SK-N-SH (cell line): ENCODE data around the gene CHRND. TPM values are rescaled to one million over a fixed set of nuclear protein-coding genes. Genes with fewer than 3 reads are reported as not detected.

ENCODE experiments used
- CTCF ChIA-PET: fragments of 300-600, 350-600 bp; formaldehyde crosslinking; extraction: SDS; loops from one replicate; lab custom pipeline; 2021; lab: Yijun Ruan, JAX
- POLR2A ChIA-PET: fragments of 350-600 bp; sonication (Branson Sonifier 250); formaldehyde crosslinking; extraction: SDS; loops from one replicate; lab custom pipeline; 2020; ENCODE audit warnings: antibody characterized with exemption, inconsistent platforms; lab: Yijun Ruan, JAX
- DNase-seq: peaks from one replicate; pipeline ENCODE4 v3.0.0; 2012
- H2AFZ ChIP-seq: fragments of 200-600 bp; sonication (generic); 2 replicates; pipeline ENCODE4 v1.8.1; 2016; ENCODE audit warnings: antibody characterized with exemption, mild to moderate bottlenecking, low read depth
- H3F3A ChIP-seq: fragments of 200-600 bp; sonication (generic); replicated peaks from 2 replicates; pipeline ENCODE3; 2016; ENCODE audit warnings: antibody characterized with exemption, mild to moderate bottlenecking; ENCODE audit not compliant: insufficient read depth
- H3K27ac ChIP-seq, 2 experiments: fragments of 200-500 bp in 1 of 2; fragments of 200-600 bp in 1 of 2; sonication (Bioruptor generic) in 1 of 2; sonication (generic), shearing (Covaris generic) in 1 of 2; 2 replicates each; pipeline versions ENCODE4 v1.5.1 to v1.6.1; 2014 to 2016; ENCODE audit warnings: low read depth in 2 of 2, inconsistent platforms in 1 of 2, low read length in 1 of 2, mild to moderate bottlenecking in 1 of 2, mixed read lengths in 1 of 2
- H3K27me3 ChIP-seq: fragments of 200-600 bp; sonication (generic), shearing (Covaris generic); 2 replicates; pipeline ENCODE4 v1.6.1; 2016; ENCODE audit warnings: mixed run types; ENCODE audit not compliant: insufficient read depth
- H3K36me3 ChIP-seq, 2 experiments: fragments of 200-500 bp in 1 of 2; fragments of 200-600 bp in 1 of 2; sonication (Bioruptor generic) in 1 of 2; sonication (generic) in 1 of 2; replicated peaks in 1 of 2; 2 replicates each; pipeline versions ENCODE3 to v1.5.1; 2014 to 2016; ENCODE audit warnings: low read length in 1 of 2, mild to moderate bottlenecking in 1 of 2; ENCODE audit not compliant: insufficient read depth in 2 of 2, control insufficient read depth in 1 of 2
- H3K4me1 ChIP-seq, 2 experiments: fragments of 200-500 bp in 1 of 2; fragments of 200-600 bp in 1 of 2; sonication (Bioruptor generic) in 1 of 2; sonication (generic), shearing (Covaris generic) in 1 of 2; 2 replicates each; pipeline versions ENCODE4 v1.5.1 to v1.6.1; 2014 to 2016; ENCODE audit warnings: low read depth in 1 of 2, low read length in 1 of 2, mixed run types in 1 of 2; ENCODE audit not compliant: insufficient read depth in 2 of 2, control insufficient read depth in 1 of 2
- H3K4me2 ChIP-seq: fragments of 200-600 bp; sonication (generic), shearing (Covaris generic); 2 replicates; pipeline ENCODE4 v1.6.1; 2017; ENCODE audit warnings: mixed run types
- H3K4me3 ChIP-seq, 2 experiments: fragments of 200-500 bp in 1 of 2; fragments of 200-600 bp in 1 of 2; sonication (Bioruptor generic) in 1 of 2; sonication (generic), shearing (Covaris generic) in 1 of 2; 2 replicates each; pipeline versions ENCODE4 v1.5.1 to v1.8.1; 2014 to 2016; ENCODE audit warnings: low read depth in 2 of 2, inconsistent platforms in 1 of 2, low read length in 1 of 2, mild to moderate bottlenecking in 1 of 2, mixed read lengths in 1 of 2, moderate library complexity in 1 of 2
- H3K79me2 ChIP-seq: fragments of 200-600 bp; sonication (generic); 2 replicates; pipeline ENCODE4 v1.8.1; 2017; ENCODE audit warnings: mild to moderate bottlenecking; ENCODE audit not compliant: insufficient read depth
- H3K9ac ChIP-seq: fragments of 200-600 bp; sonication (generic); 2 replicates; pipeline ENCODE4 v1.6.1; 2017; ENCODE audit warnings: mixed run types
- H3K9me2 ChIP-seq: fragments of 200-600 bp; sonication (generic); 2 replicates; pipeline ENCODE4 v1.6.1; 2017; ENCODE audit warnings: mixed run types
- H3K9me3 ChIP-seq: fragments of 200-600 bp; sonication (generic); 2 replicates; pipeline ENCODE4 v1.6.1; 2017; ENCODE audit warnings: mixed run types, mild to moderate bottlenecking, moderate library complexity
- H4K20me1 ChIP-seq: fragments of 200-600 bp; sonication (generic); 2 replicates; pipeline ENCODE4 v1.6.1; 2017; ENCODE audit warnings: mild to moderate bottlenecking, mixed run types; ENCODE audit not compliant: insufficient read depth
- CTCF ChIP-seq: fragments of 200-600 bp; sonication (generic); IDR thresholded peaks from 2 replicates; pipeline ENCODE4 v1.6.1; 2017; ENCODE audit warnings: antibody characterized with exemption, mild to moderate bottlenecking, moderate library complexity
- FOSL2 ChIP-seq: IDR thresholded peaks from 2 replicates; pipeline ENCODE4 v1.4.0; 2012; ENCODE audit warnings: low read depth, mild to moderate bottlenecking, moderate library complexity, borderline replicate concordance
- GABPA ChIP-seq: IDR thresholded peaks from 2 replicates; pipeline ENCODE4 v1.4.0; 2012; ENCODE audit warnings: low read depth, mild to moderate bottlenecking
- JUND ChIP-seq: IDR thresholded peaks from 2 replicates; pipeline ENCODE4 v1.4.0; 2012
- MEF2A ChIP-seq: IDR thresholded peaks from 2 replicates; pipeline ENCODE4 v1.4.0; 2012; ENCODE audit warnings: low read depth, borderline replicate concordance
- NRF1 ChIP-seq: IDR thresholded peaks from 2 replicates; pipeline ENCODE4 v1.6.1; 2012; ENCODE audit warnings: low read depth, mild to moderate bottlenecking, low read length
- PBX3 ChIP-seq: IDR thresholded peaks from 2 replicates; pipeline ENCODE4; 2012
- POLR2AphosphoS5 ChIP-seq: IDR thresholded peaks from 2 replicates; pipeline ENCODE4 v1.6.1; 2012; ENCODE audit warnings: low read depth, low read length
- YY1 ChIP-seq: IDR thresholded peaks from 2 replicates; pipeline ENCODE4 v1.4.0; 2012; ENCODE audit warnings: low read depth, mild to moderate bottlenecking
- WGBS: methylation state at CpG from one replicate; pipeline ENCODE4 v1.1.6; 2017; ENCODE audit warnings: low lambda C conversion rate; 5-methylcytosine and 5-hydroxymethylcytosine counted together
- polyA plus RNA-seq, 3 experiments: library from polyadenylated mRNA; depleted of rRNA; stranded (reverse); fragments of >200 nt; gene quantifications; 2 replicates each; pipeline ENCODE4 v1.2.3, GENCODE V29; 2012

Gene CHRND
- polyA plus RNA-seq, 1 of the 3 experiments (the other 2 are of a cell fraction): 0.12 TPM

GRCh38 chr2:232551776-232552175 lies 25.8 kb downstream of the CHRND start:
- 97% methylated on average over 4 of the region's 4 CpGs for WGBS
- Histone ChIP-seq H4K20me1 (peaks cover 42% of the 10 kb centered on the region), H3K4me1 (peaks cover 5 to 9% of the 10 kb centered on the region in 2 experiments; a peak in 2 of 4 replicates), H3K4me2 (peak overlapping the region; percentile 99), H2AFZ (no peak overlapping the region), H3K27me3 (no peaks in the 10 kb centered on the region), H3K36me3 (peaks cover 35 to 44% of the 10 kb centered on the region in 2 experiments), H3K9me3 (no peaks in the 10 kb centered on the region), H3K9ac (peak overlapping the region; percentile 98), H3K9me2 (no peaks in the 10 kb centered on the region), H3K79me2 (peaks cover 87% of the 10 kb centered on the region), H3F3A (no peaks in the 10 kb centered on the region), H3K4me3 (peak overlapping the region; percentile 84 to 91), H3K27ac (peak overlapping the region in 1 of 2 experiments; percentile 96; a peak in 2 of 4 replicates)
- ChIA-PET POLR2A (no interaction called here), CTCF (no interaction called here)
- no peak for DNase-seq
- TF ChIP-seq JUND: no peak
- no peak for TF ChIP-seq POLR2AphosphoS5
- TF ChIP-seq YY1: no peak

GRCh38 chr2:232556426-232556825 lies 30.5 kb downstream of the CHRND start:
- Histone ChIP-seq H3K4me3 (no peak overlapping the region), H3K4me1 (peaks cover 4 to 8% of the 10 kb centered on the region in 2 experiments; a peak in 2 of 4 replicates), H3K9me3 (no peaks in the 10 kb centered on the region), H3K36me3 (peaks cover 60 to 75% of the 10 kb centered on the region in 2 experiments), H3K9ac (no peak overlapping the region), H3K4me2 (no peak overlapping the region), H3K27ac (no peak overlapping the region), H3F3A (no peaks in the 10 kb centered on the region), H2AFZ (no peak overlapping the region), H4K20me1 (peaks cover 41% of the 10 kb centered on the region), H3K9me2 (no peaks in the 10 kb centered on the region), H3K27me3 (no peaks in the 10 kb centered on the region), H3K79me2 (peaks cover 72% of the 10 kb centered on the region)
- ChIA-PET POLR2A (no interaction called here), CTCF (interaction anchor here (0.6 kb wide), 1 partner anchor 709 kb away, joined by 3 read pairs; no protein-coding TSS in a partner anchor)
- TF ChIP-seq FOSL2 (no peak), MEF2A (no peak), NRF1 (no peak), PBX3 (no peak), JUND (no peak), GABPA (no peak), CTCF (no peak)
- DNase-seq: no peak
- WGBS: 92% methylated on average over 3 of the region's 3 CpGs
